Stimulated activated CD4-positive, alpha-beta T cell treated with anti-CD3 and anti-CD28 coated beads, Interleukin-4, amount 100 ng/mL, for 24 hours (primary cell): ENCODE data around the gene NOTCH4.

Source experiments
- DNase-seq: peaks from one replicate; pipeline ENCODE4 v3.0.0-alpha.2; 2020

Gene NOTCH4

GRCh38 chr6:32179766-32180405, 44.0 kb downstream of the NOTCH4 start:
- no peak for DNase-seq

- DNase-seq = no peak
Observed at GRCh38 chr6:32178547-32179440, 45.1 kb downstream of the NOTCH4 start.

- peak; percentile 95 for DNase-seq
Observed at GRCh38 chr6:32177788-32178546, 45.9 kb downstream of the NOTCH4 start, which contains the start of gene RNF5. TSS of gene RNF5 (plus strand) at chr6:32178405. CDS start at chr6:32178512, 107 bp downstream.

- DNase-seq = peak; percentile 43
Observed at GRCh38 chr6:32177183-32177787, 46.6 kb downstream of the NOTCH4 start.

GRCh38 chr6:32176476-32177182, 47.2 kb downstream of the NOTCH4 start:
- no peak for DNase-seq

GRCh38 chr6:32175711-32176475, 48.0 kb downstream of the NOTCH4 start, which contains the start of gene AGPAT1:
TSS of gene AGPAT1 (minus strand) at chr6:32176084. CDS start at chr6:32171496, 4,588 bp downstream.
- peak; percentile 98 for DNase-seq

GRCh38 chr6:32175322-32175710, 48.6 kb downstream of the NOTCH4 start:
- no peak for DNase-seq

GRCh38 chr6:32174416-32174815, 49.5 kb downstream of the NOTCH4 start:
- no peak for DNase-seq

GRCh38 chr6:32173051-32173727, 50.7 kb downstream of the NOTCH4 start:
- no peak for DNase-seq

- DNase-seq = no peak
Observed at GRCh38 chr6:32171234-32171633, 52.6 kb downstream of the NOTCH4 start.

- DNase-seq = no peak
Observed at GRCh38 chr6:32170294-32170693, 53.6 kb downstream of the NOTCH4 start.

- DNase-seq = no peak
Observed at GRCh38 chr6:32168807-32169591, 54.9 kb downstream of the NOTCH4 start.

- DNase-seq = no peak
Observed at GRCh38 chr6:32168350-32168749, 55.5 kb downstream of the NOTCH4 start.

- DNase-seq = no peak
Observed at GRCh38 chr6:32167761-32168262, 56.1 kb downstream of the NOTCH4 start.

GRCh38 chr6:32167154-32167760, 56.6 kb downstream of the NOTCH4 start:
- DNase-seq = no peak

- no peak for DNase-seq
Observed at GRCh38 chr6:32166411-32167061, 57.3 kb downstream of the NOTCH4 start.

- DNase-seq = no peak
Observed at GRCh38 chr6:32164295-32164694, 59.6 kb downstream of the NOTCH4 start, which contains the start of gene EGFL8. TSS of gene EGFL8 (plus strand) at chr6:32164595. CDS start at chr6:32166166, 1,571 bp downstream.

GRCh38 chr6:32163559-32164258, 60.2 kb downstream of the NOTCH4 start:
- DNase-seq = no peak
